K562 (cell line): Measurements from ENCODE around the gene RECQL5. TPM values are rescaled to one million over a fixed set of nuclear protein-coding genes. Genes with fewer than 3 reads are reported as not detected.

Experiments used
- CCAR2 ChIP-seq: fragments of 200-400 bp; formaldehyde crosslinking; IDR thresholded peaks from 2 replicates; pipeline ENCODE4 v1.6.1; 2017; ENCODE audit warnings: mild to moderate bottlenecking, low read depth, low read length
- CTCFL ChIP-seq: IDR thresholded peaks from 2 replicates; pipeline ENCODE4 v1.6.1; 2011; ENCODE audit warnings: borderline replicate concordance, low read depth, mild to moderate bottlenecking, moderate library complexity, low read length; ENCODE audit not compliant: insufficient read depth, poor library complexity, severe bottlenecking
- HBP1 ChIP-seq: fragments of 450-650 bp; formaldehyde crosslinking; IDR thresholded peaks from 2 replicates; pipeline ENCODE4 v1.4.0; 2022; ENCODE audit warnings: missing genetic modification characterization
- MIER1 ChIP-seq: fragments of 450-650 bp; IDR thresholded peaks from 2 replicates; pipeline ENCODE4 v1.6.1; 2016; ENCODE audit warnings: antibody characterized with exemption, mild to moderate bottlenecking, low read depth
- POLR2AphosphoS2 ChIP-seq: IDR thresholded peaks from 2 replicates; pipeline ENCODE4 v1.6.1; 2012; ENCODE audit warnings: low read length, improper control_type of control experiment
- SNRNP70 ChIP-seq: fragments of 200-400 bp; formaldehyde crosslinking; optimal IDR thresholded peaks from 2 replicates; pipeline ENCODE3; 2017; ENCODE audit warnings: low read depth, low read length
- ZBTB40 ChIP-seq, 2 experiments: fragments of 450-650 bp in 1 of 2; sonication (generic) in 1 of 2; formaldehyde crosslinking in 1 of 2; IDR thresholded peaks; 2 replicates each; pipeline versions ENCODE4 v1.7.1 to v1.9.0; 2016 to 2022; ENCODE audit warnings: inconsistent platforms in 1 of 2, mild to moderate bottlenecking in 1 of 2, missing genetic modification reagents in 1 of 2
- ZNF217 ChIP-seq: sonication (generic); formaldehyde crosslinking; IDR thresholded peaks from 2 replicates; pipeline ENCODE4 v1.8.0; 2022; ENCODE audit warnings: mild to moderate bottlenecking, missing genetic modification reagents
- ZNF232 ChIP-seq: sonication (generic); formaldehyde crosslinking; IDR thresholded peaks from 2 replicates; pipeline ENCODE4 v1.8.0; 2022; ENCODE audit warnings: mild to moderate bottlenecking, missing genetic modification reagents
- polyA plus RNA-seq, 8 experiments: library from polyadenylated mRNA; depleted of rRNA in 4 of 8; stranded (reverse) in 5 of 8; unstranded in 3 of 8; fragments of >200 nt; fragmentation: Nextera tagmentation in 2 of 8; fragmentation: Illumina TruSeq in 1 of 8; extraction: Ambion mirVana in 2 of 8; extraction: Trizol in 1 of 8; gene quantifications; 2 replicates each; pipeline versions ENCODE4 v1.2.1 to v1.2.3, GENCODE V29; 2011 to 2014; ENCODE audit warnings: inconsistent platforms in 1 of 8, missing spikeins in 1 of 8
- total RNA-seq, 7 experiments: library from RNA; depleted of rRNA in 6 of 7; stranded (reverse); fragments of >200 nt in 6 of 7; fragmentation: Illumina TruSeq in 2 of 7; extraction: Trizol in 2 of 7; gene quantifications; 2 replicates each; pipeline versions ENCODE4 v1.2.1 to v1.2.3, GENCODE V29; 2011 to 2021; ENCODE audit warnings: low replicate concordance in 1 of 7

RECQL5 gene
- total and polyA plus RNA-seq, 9 of the 15 experiments (the other 6 are each of a cell fraction or from before 2014, with no cell fraction given): 4.1 to 34.8 (median 16.4) TPM

- no peak for TF ChIP-seq ZBTB40 (IDR thresholded peaks at IDR 0.05)
- TF ChIP-seq ZBTB40 (CRISPR knock-in tag; IDR thresholded peaks at IDR 0.05): no peak
- no peak for TF ChIP-seq ZNF232 (CRISPR knock-in tag)
- TF ChIP-seq SNRNP70: no peak
- no peak for TF ChIP-seq CCAR2
- TF ChIP-seq CTCFL: no peak
- TF ChIP-seq MIER1: no peak
- TF ChIP-seq POLR2AphosphoS2: no peak
- TF ChIP-seq ZNF217 (CRISPR knock-in tag): no peak
- TF ChIP-seq HBP1 (CRISPR knock-in tag): no peak
These were observed 29.4 kb downstream of the RECQL5 start (continued) for GRCh38 chr17:75637551-75637950.
